ENCODE measurements around the gene HCN2. TPM values are rescaled to one million over a fixed set of nuclear protein-coding genes. Genes with fewer than 3 reads are reported as not detected.

The HCN2 gene
- total and polyA plus RNA-seq, 4 experiments from 2014 or later = 2.5 to 2.9 TPM; not detected in 2

GRCh38 chr19:652467-653389, 63.0 kb downstream of the HCN2 start:
- H3K36me3 Mint-ChIP-seq = peaks cover 3 to 27% of the 10 kb centered on the region in 2 donors
- no peak overlapping the region for H3K4me3 Mint-ChIP-seq
- peaks cover 44% of the 10 kb centered on the region for H3K36me3 ChIP-seq (ENCODE audit: insufficient read depth, low read length)
- no peaks in the 10 kb centered on the region for H3K27me3 Mint-ChIP-seq
- POLR2A ChIA-PET (ENCODE audit: partially characterized antibody) = no interaction called here
- no peak for DNase-seq
- no peaks in the 10 kb centered on the region for H3K9me3 ChIP-seq (ENCODE audit: control insufficient read depth in 1 of 2, low read length in 2 of 2)
- no peak overlapping the region for H3K4me3 ChIP-seq (ENCODE audit: low read length in 2 of 2)
- peaks cover 17 to 38% (median 26%) of the 10 kb centered on the region in 4 donors for H3K4me1 Mint-ChIP-seq
- peaks cover 0 to 2% (median 0%) of the 10 kb centered on the region in 8 donors for H3K9me3 Mint-ChIP-seq
- H3K4me1 ChIP-seq (ENCODE audit: insufficient read depth, low read length) = peaks cover 35% of the 10 kb centered on the region
- intact Hi-C loops (cut with micrococcal nuclease) = no loop called here
- H3K27ac ChIP-seq (ENCODE audit: low read depth, low read length) = no peak overlapping the region
- CTCF ChIA-PET (ENCODE audit: partially characterized antibody) = no interaction called here
- peak overlapping the region in 1 of 7 donors; percentile 61 for H3K27ac Mint-ChIP-seq
- no peaks in the 10 kb centered on the region for H3K27me3 ChIP-seq (ENCODE audit: insufficient read depth, low read length)

- no peak overlapping the region for H3K4me3 ChIP-seq (ENCODE audit: low read length in 2 of 2)
- Mint-ChIP-seq H3K27me3 (no peaks in the 10 kb centered on the region), H3K27ac (no peak overlapping the region), H3K9me3 (peaks cover 0 to 2% (median 0%) of the 10 kb centered on the region in 8 donors), H3K4me1 (peaks cover 17 to 44% (median 28%) of the 10 kb centered on the region in 4 donors), H3K4me3 (peak overlapping the region in 1 of 8 donors; percentile 36), H3K36me3 (peaks cover 3 to 27% of the 10 kb centered on the region in 2 donors)
- no peak for DNase-seq
- H3K9me3 ChIP-seq (ENCODE audit: control insufficient read depth in 1 of 2, low read length in 2 of 2) = no peaks in the 10 kb centered on the region
- peaks cover 42% of the 10 kb centered on the region for H3K4me1 ChIP-seq (ENCODE audit: insufficient read depth, low read length)
- H3K27ac ChIP-seq (ENCODE audit: low read depth, low read length) = no peak overlapping the region
- H3K36me3 ChIP-seq (ENCODE audit: insufficient read depth, low read length) = peaks cover 42% of the 10 kb centered on the region
- H3K27me3 ChIP-seq (ENCODE audit: insufficient read depth, low read length) = no peaks in the 10 kb centered on the region
- CTCF ChIA-PET (ENCODE audit: partially characterized antibody) = no interaction called here
- intact Hi-C loops (cut with micrococcal nuclease) = no loop called here
- POLR2A ChIA-PET (ENCODE audit: partially characterized antibody) = no interaction called here
These were observed 63.7 kb downstream of the HCN2 start for GRCh38 chr19:653425-653824.

- ChIA-PET POLR2A (ENCODE audit: partially characterized antibody) (interaction anchor here (0.6 to 1.7 kb wide), 2 partner anchors 13 to 21 kb away, joined by 3 to 6 read pairs; no protein-coding TSS in a partner anchor), CTCF (ENCODE audit: partially characterized antibody) (no interaction called here)
- H3K4me1 Mint-ChIP-seq = peaks cover 22 to 64% (median 44%) of the 10 kb centered on the region in 4 donors
- intact Hi-C loops (cut with micrococcal nuclease) = no loop called here
- peaks cover 0 to 2% (median 0%) of the 10 kb centered on the region in 8 donors for H3K9me3 Mint-ChIP-seq
- Histone ChIP-seq H3K9me3 (ENCODE audit: control insufficient read depth in 1 of 2, low read length in 2 of 2) (no peaks in the 10 kb centered on the region), H3K36me3 (ENCODE audit: insufficient read depth, low read length) (peaks cover 39% of the 10 kb centered on the region), H3K27ac (ENCODE audit: low read depth, low read length) (no peak overlapping the region), H3K4me1 (ENCODE audit: insufficient read depth, low read length) (peaks cover 65% of the 10 kb centered on the region), H3K4me3 (ENCODE audit: low read length in 2 of 2) (no peak overlapping the region), H3K27me3 (ENCODE audit: insufficient read depth, low read length) (no peaks in the 10 kb centered on the region)
- DNase-seq = no peak
- H3K4me3 Mint-ChIP-seq = peak overlapping the region in 4 of 8 donors; percentile 28 to 76 (median 42)
- H3K27me3 Mint-ChIP-seq = peaks cover 0 to 3% of the 10 kb centered on the region in 2 donors
- H3K36me3 Mint-ChIP-seq = peaks cover 3 to 33% of the 10 kb centered on the region in 2 donors
- H3K27ac Mint-ChIP-seq = peak overlapping the region in 6 of 7 donors; percentile 72 to 100 (median 81)
These were observed 66.0 kb downstream of the HCN2 start for GRCh38 chr19:655691-656090.

- no peaks in the 10 kb centered on the region for H3K9me3 ChIP-seq (ENCODE audit: control insufficient read depth in 1 of 2, low read length in 2 of 2)
- peaks cover 67% of the 10 kb centered on the region for H3K4me1 ChIP-seq (ENCODE audit: insufficient read depth, low read length)
- ChIA-PET CTCF (ENCODE audit: partially characterized antibody) (no interaction called here), POLR2A (ENCODE audit: partially characterized antibody) (interaction anchor here (0.6 to 1.7 kb wide), 5 partner anchors 14 to 73 kb away, joined by 3 to 6 read pairs (median 4); partner anchors contain the start of gene POLRMT)
- peak overlapping the region in 6 of 7 donors; percentile 36 to 100 (median 60) for H3K27ac Mint-ChIP-seq
- peaks cover 3 to 41% of the 10 kb centered on the region in 2 donors for H3K36me3 Mint-ChIP-seq
- peaks cover 0 to 3% of the 10 kb centered on the region in 2 donors for H3K27me3 Mint-ChIP-seq
- H3K4me3 Mint-ChIP-seq = peak overlapping the region in 5 of 8 donors; percentile 17 to 54 (median 40)
- H3K9me3 Mint-ChIP-seq = peaks cover 0 to 2% (median 0%) of the 10 kb centered on the region in 8 donors
- H3K27me3 ChIP-seq (ENCODE audit: insufficient read depth, low read length) = no peaks in the 10 kb centered on the region
- peaks cover 27% of the 10 kb centered on the region for H3K36me3 ChIP-seq (ENCODE audit: insufficient read depth, low read length)
- peak overlapping the region; percentile 40 for H3K27ac ChIP-seq (ENCODE audit: low read depth, low read length)
- no peak overlapping the region for H3K4me3 ChIP-seq (ENCODE audit: low read length in 2 of 2)
- intact Hi-C loops (cut with micrococcal nuclease) = no loop called here
- no peak for DNase-seq
- peaks cover 22 to 66% (median 51%) of the 10 kb centered on the region in 4 donors for H3K4me1 Mint-ChIP-seq
These were observed 67.3 kb downstream of the HCN2 start for GRCh38 chr19:656751-657559.

GRCh38 chr19:657611-658010, 67.9 kb downstream of the HCN2 start:
- Mint-ChIP-seq H3K27me3 (peaks cover 0 to 3% of the 10 kb centered on the region in 2 donors), H3K4me3 (peak overlapping the region in 3 of 8 donors; percentile 13 to 25 (median 17)), H3K4me1 (peaks cover 22 to 67% (median 51%) of the 10 kb centered on the region in 4 donors), H3K36me3 (peaks cover 3 to 43% of the 10 kb centered on the region in 2 donors), H3K9me3 (peaks cover 0 to 2% (median 0%) of the 10 kb centered on the region in 8 donors), H3K27ac (peak overlapping the region in 5 of 7 donors; percentile 24 to 100 (median 57))
- POLR2A ChIA-PET (ENCODE audit: partially characterized antibody) = interaction anchor here (0.9 kb wide), 1 partner anchor 73 kb away, joined by 3 read pairs; no protein-coding TSS in a partner anchor
- Histone ChIP-seq H3K27ac (ENCODE audit: low read depth, low read length) (peak overlapping the region; percentile 40), H3K27me3 (ENCODE audit: insufficient read depth, low read length) (no peaks in the 10 kb centered on the region), H3K36me3 (ENCODE audit: insufficient read depth, low read length) (peaks cover 20% of the 10 kb centered on the region), H3K4me1 (ENCODE audit: insufficient read depth, low read length) (peaks cover 67% of the 10 kb centered on the region), H3K9me3 (ENCODE audit: control insufficient read depth in 1 of 2, low read length in 2 of 2) (no peaks in the 10 kb centered on the region), H3K4me3 (ENCODE audit: low read length in 2 of 2) (no peak overlapping the region)
- CTCF ChIA-PET (ENCODE audit: partially characterized antibody) = no interaction called here
- intact Hi-C loops (cut with micrococcal nuclease) = no loop called here
- no peak for DNase-seq

- Histone ChIP-seq H3K27ac (ENCODE audit: low read depth, low read length) (peak overlapping the region; percentile 96), H3K36me3 (ENCODE audit: insufficient read depth, low read length) (peaks cover 14% of the 10 kb centered on the region), H3K27me3 (ENCODE audit: insufficient read depth, low read length) (no peaks in the 10 kb centered on the region), H3K4me3 (ENCODE audit: low read length in 2 of 2) (no peak overlapping the region), H3K9me3 (ENCODE audit: control insufficient read depth in 1 of 2, low read length in 2 of 2) (no peaks in the 10 kb centered on the region), H3K4me1 (ENCODE audit: insufficient read depth, low read length) (peaks cover 65% of the 10 kb centered on the region)
- Mint-ChIP-seq H3K27ac (peak overlapping the region; percentile 32 to 100 (median 71)), H3K4me1 (peaks cover 22 to 68% (median 51%) of the 10 kb centered on the region in 4 donors), H3K27me3 (peaks cover 0 to 3% of the 10 kb centered on the region in 2 donors), H3K9me3 (peaks cover 0 to 2% (median 0%) of the 10 kb centered on the region in 8 donors), H3K36me3 (peaks cover 3 to 43% of the 10 kb centered on the region in 2 donors), H3K4me3 (peak overlapping the region in 5 of 8 donors; percentile 21 to 63 (median 48))
- intact Hi-C loops (cut with micrococcal nuclease) = no loop called here
- CTCF ChIA-PET (ENCODE audit: partially characterized antibody) = no interaction called here
- POLR2A ChIA-PET (ENCODE audit: partially characterized antibody) = interaction anchor here (0.6 to 6.1 kb wide), 4 partner anchors 21 to 47 kb away, joined by 4 to 54 read pairs (median 30); partner anchors contain the start of gene POLRMT
- DNase-seq = no peak
These were observed 68.6 kb downstream of the HCN2 start for GRCh38 chr19:658059-658839.
